ENCODE data around the gene FGF14. TPM values are rescaled to one million over a fixed set of nuclear protein-coding genes. Genes with fewer than 3 reads are reported as not detected.

Gene FGF14
- total RNA-seq, 2 experiments from 2014 or later, result not detected

GRCh38 chr13:101949681-101950080 lies 452.2 kb downstream of the FGF14 start:
- H3K9me3 Mint-ChIP-seq (ENCODE audit: low read depth), result no peaks in the 10 kb centered on the region
- no peak for ATAC-seq

GRCh38 chr13:101946401-101946800 lies 455.4 kb downstream of the FGF14 start:
- Mint-ChIP-seq H3K27me3 (no peaks in the 10 kb centered on the region), H3K4me3 (no peak overlapping the region), H3K4me1 (no peaks in the 10 kb centered on the region), H3K36me3 (no peaks in the 10 kb centered on the region), H3K27ac (no peak overlapping the region), H3K9me3 (ENCODE audit: low read depth) (no peaks in the 10 kb centered on the region)
- DNase-seq (no peak), ATAC-seq (no peak)
- CTCF ChIA-PET, result no interaction called here

More at GRCh38 chr13:101949681-101950080, 452.2 kb downstream of the FGF14 start:
- H3K36me3 Mint-ChIP-seq, result no peaks in the 10 kb centered on the region
- H3K4me3 Mint-ChIP-seq, result no peak overlapping the region
- H3K27ac Mint-ChIP-seq, result no peak overlapping the region
- CTCF ChIA-PET, result no interaction called here
- DNase-seq, result no peak
- H3K4me1 Mint-ChIP-seq, result no peaks in the 10 kb centered on the region
- no peaks in the 10 kb centered on the region for H3K27me3 Mint-ChIP-seq

- H3K9me3 Mint-ChIP-seq (ENCODE audit: low read depth), result no peaks in the 10 kb centered on the region
- CTCF ChIA-PET, result no interaction called here
Measured at GRCh38 chr13:101945435-101945834, 456.4 kb downstream of the FGF14 start.

DNA sequence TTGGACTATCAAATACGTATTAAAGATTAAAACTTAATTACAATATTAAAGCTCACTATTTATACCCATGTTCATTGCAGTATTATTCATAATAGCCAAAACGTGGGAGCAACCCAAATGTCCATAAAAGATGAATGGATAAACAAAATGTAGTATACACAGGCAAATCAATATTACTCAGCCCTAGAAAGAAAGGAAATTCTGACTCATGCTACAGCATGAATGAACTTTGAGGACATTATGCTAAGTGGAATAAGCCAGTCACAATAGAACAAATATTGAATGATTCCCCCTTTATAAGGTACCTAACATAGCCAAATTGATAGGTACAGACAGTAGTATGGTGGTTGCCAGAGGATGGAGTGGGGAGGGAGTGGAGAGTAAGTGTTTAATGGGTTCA lies 457.3 kb downstream of the FGF14 start:
- CTCF ChIA-PET, result no interaction called here
- H3K27me3 Mint-ChIP-seq, result no peaks in the 10 kb centered on the region
- H3K9me3 Mint-ChIP-seq (ENCODE audit: low read depth), result no peaks in the 10 kb centered on the region
- H3K36me3 Mint-ChIP-seq, result no peaks in the 10 kb centered on the region
- H3K4me1 Mint-ChIP-seq, result no peaks in the 10 kb centered on the region
- ATAC-seq (no peak), DNase-seq (no peak)
- H3K4me3 Mint-ChIP-seq, result no peak overlapping the region
- H3K27ac Mint-ChIP-seq, result no peak overlapping the region

More at GRCh38 chr13:101945435-101945834, 456.4 kb downstream of the FGF14 start:
- DNase-seq (no peak), ATAC-seq (no peak)
- Mint-ChIP-seq H3K27ac (no peak overlapping the region), H3K4me1 (no peaks in the 10 kb centered on the region), H3K27me3 (no peaks in the 10 kb centered on the region), H3K36me3 (no peaks in the 10 kb centered on the region), H3K4me3 (no peak overlapping the region)

- ATAC-seq, result no peak
- DNase-seq, result no peak
- no peaks in the 10 kb centered on the region for H3K4me1 Mint-ChIP-seq
- H3K27ac Mint-ChIP-seq, result no peak overlapping the region
- no peak overlapping the region for H3K4me3 Mint-ChIP-seq
- H3K36me3 Mint-ChIP-seq, result no peaks in the 10 kb centered on the region
- CTCF ChIA-PET, result no interaction called here
- peaks cover 4% of the 10 kb centered on the region for H3K27me3 Mint-ChIP-seq
- H3K9me3 Mint-ChIP-seq (ENCODE audit: low read depth), result no peaks in the 10 kb centered on the region
Measured at GRCh38 chr13:101942535-101943157, 459.2 kb downstream of the FGF14 start.

GRCh38 chr13:101942038-101942437 lies 459.8 kb downstream of the FGF14 start:
- no peaks in the 10 kb centered on the region for H3K9me3 Mint-ChIP-seq (ENCODE audit: low read depth)
- no peaks in the 10 kb centered on the region for H3K4me1 Mint-ChIP-seq
- DNase-seq, result no peak
- CTCF ChIA-PET, result no interaction called here
- no peak overlapping the region for H3K27ac Mint-ChIP-seq
- peaks cover 4% of the 10 kb centered on the region for H3K27me3 Mint-ChIP-seq
- no peak for ATAC-seq
- no peaks in the 10 kb centered on the region for H3K36me3 Mint-ChIP-seq
- no peak overlapping the region for H3K4me3 Mint-ChIP-seq

- DNase-seq, result no peak
- no peak for ATAC-seq
- H3K4me3 Mint-ChIP-seq, result no peak overlapping the region
- no peaks in the 10 kb centered on the region for H3K9me3 Mint-ChIP-seq (ENCODE audit: low read depth)
- peaks cover 4% of the 10 kb centered on the region for H3K27me3 Mint-ChIP-seq
- H3K36me3 Mint-ChIP-seq, result no peaks in the 10 kb centered on the region
- H3K27ac Mint-ChIP-seq, result no peak overlapping the region
- CTCF ChIA-PET, result interaction anchor here (0.9 kb wide), 1 partner anchor 796 kb away, joined by 3 read pairs; no protein-coding TSS in a partner anchor
- no peaks in the 10 kb centered on the region for H3K4me1 Mint-ChIP-seq
Measured at GRCh38 chr13:101941095-101941783, 460.6 kb downstream of the FGF14 start.

DNA sequence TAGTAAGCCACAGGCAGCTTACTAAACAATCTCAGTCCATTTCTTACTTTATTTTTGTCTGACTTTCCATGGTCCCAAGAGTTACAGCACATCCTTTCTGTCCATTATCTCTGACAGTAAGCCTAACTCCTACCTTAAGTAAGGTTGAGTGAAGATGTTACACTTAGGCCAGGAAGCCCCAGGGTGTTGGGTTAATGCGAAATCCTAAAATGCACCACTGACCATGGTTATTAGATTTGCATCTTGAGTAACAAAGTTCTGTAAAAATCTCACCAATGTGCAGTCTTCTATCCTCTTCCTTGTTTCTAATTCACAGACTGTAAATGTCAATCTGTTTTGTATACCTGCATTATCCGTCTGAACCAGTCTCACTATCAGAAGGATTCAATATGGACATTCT lies 462.5 kb downstream of the FGF14 start:
- no peaks in the 10 kb centered on the region for H3K4me1 Mint-ChIP-seq
- no peak for DNase-seq
- no peaks in the 10 kb centered on the region for H3K36me3 Mint-ChIP-seq
- no peak overlapping the region for H3K4me3 Mint-ChIP-seq
- no peak overlapping the region for H3K27ac Mint-ChIP-seq
- H3K9me3 Mint-ChIP-seq (ENCODE audit: low read depth), result no peaks in the 10 kb centered on the region
- H3K27me3 Mint-ChIP-seq, result peaks cover 4% of the 10 kb centered on the region
- ATAC-seq, result no peak
- CTCF ChIA-PET, result no interaction called here

DNA sequence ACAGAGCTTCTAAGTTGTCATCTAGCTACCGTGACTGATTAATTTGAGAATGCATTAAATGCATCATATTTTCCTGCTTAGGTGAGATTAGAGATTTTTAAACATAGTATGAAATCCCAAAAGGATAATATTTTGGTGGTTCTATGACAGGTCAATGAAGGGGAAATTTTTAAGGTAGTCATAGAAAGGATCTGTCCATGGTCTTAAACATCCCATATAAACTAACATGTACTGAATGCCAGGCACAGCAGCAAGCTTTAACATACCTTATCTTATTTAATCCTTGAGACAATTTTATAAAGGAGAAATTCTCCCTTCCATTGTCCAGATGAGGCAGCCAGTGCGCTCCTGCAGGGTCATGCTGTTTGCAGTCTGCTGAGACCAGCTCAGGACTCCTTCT lies 466.0 kb downstream of the FGF14 start:
- DNase-seq, result no peak
- Mint-ChIP-seq H3K27me3 (peaks cover 4% of the 10 kb centered on the region), H3K27ac (no peak overlapping the region), H3K4me3 (no peak overlapping the region), H3K36me3 (no peaks in the 10 kb centered on the region), H3K4me1 (no peaks in the 10 kb centered on the region), H3K9me3 (ENCODE audit: low read depth) (no peaks in the 10 kb centered on the region)
- CTCF ChIA-PET, result no interaction called here
- no peak for ATAC-seq

- CTCF ChIA-PET, result no interaction called here
- Mint-ChIP-seq H3K27ac (no peak overlapping the region), H3K27me3 (peaks cover 3% of the 10 kb centered on the region)
Measured at GRCh38 chr13:101931186-101931585, 470.7 kb downstream of the FGF14 start.

DNA sequence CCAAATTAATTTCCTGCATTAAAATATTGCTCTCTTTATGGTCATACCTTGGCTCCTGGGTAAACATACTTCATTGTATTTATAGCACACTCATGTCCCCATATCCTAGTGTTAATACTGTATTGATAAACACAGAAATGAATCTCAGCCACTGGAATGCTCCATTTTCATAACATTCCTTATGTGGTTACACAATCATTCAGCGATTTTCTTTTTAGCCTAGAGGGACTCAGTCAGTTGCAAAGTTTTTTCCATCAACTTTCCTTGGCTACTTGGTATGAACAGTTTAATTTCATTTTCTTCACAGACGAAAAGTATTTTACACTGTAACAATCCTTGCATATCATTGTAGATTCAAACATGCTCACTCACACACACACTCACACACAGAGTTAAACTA lies 471.5 kb downstream of the FGF14 start:
- no peak overlapping the region for H3K4me3 Mint-ChIP-seq
- H3K27me3 Mint-ChIP-seq, result peaks cover 8% of the 10 kb centered on the region
- ATAC-seq (no peak), DNase-seq (no peak)
- H3K9me3 Mint-ChIP-seq (ENCODE audit: low read depth), result no peaks in the 10 kb centered on the region
- H3K4me1 Mint-ChIP-seq, result no peaks in the 10 kb centered on the region
- CTCF ChIA-PET, result no interaction called here
- H3K27ac Mint-ChIP-seq, result no peak overlapping the region
- no peaks in the 10 kb centered on the region for H3K36me3 Mint-ChIP-seq

More at GRCh38 chr13:101931186-101931585, 470.7 kb downstream of the FGF14 start:
- Mint-ChIP-seq H3K9me3 (ENCODE audit: low read depth) (no peaks in the 10 kb centered on the region), H3K36me3 (no peaks in the 10 kb centered on the region), H3K4me1 (no peaks in the 10 kb centered on the region), H3K4me3 (no peak overlapping the region)
- ATAC-seq (no peak), DNase-seq (no peak)

DNA sequence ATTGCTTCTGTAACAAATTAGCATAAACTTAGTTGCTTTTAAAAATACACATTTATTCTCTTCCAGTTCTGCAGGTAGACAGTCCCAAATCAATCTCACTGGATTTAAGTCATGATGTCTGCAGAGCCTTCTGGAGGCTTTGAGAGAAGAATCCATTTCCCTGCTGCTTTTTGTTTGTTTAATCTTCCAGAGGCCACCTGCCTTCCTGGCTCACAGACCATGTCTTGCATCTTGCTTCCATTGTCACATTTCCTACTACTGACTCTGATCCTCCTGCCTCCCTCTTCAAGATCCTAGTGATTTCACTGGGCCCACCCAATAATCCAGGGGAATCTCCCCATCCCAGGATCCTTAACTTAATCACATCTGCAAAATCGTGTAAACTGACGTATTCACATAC lies 476.1 kb downstream of the FGF14 start:
- H3K27ac Mint-ChIP-seq, result no peak overlapping the region
- DNase-seq, result no peak
- no peak for ATAC-seq
- no peaks in the 10 kb centered on the region for H3K4me1 Mint-ChIP-seq
- no peak overlapping the region for H3K4me3 Mint-ChIP-seq
- peaks cover 24% of the 10 kb centered on the region for H3K27me3 Mint-ChIP-seq
- no peaks in the 10 kb centered on the region for H3K36me3 Mint-ChIP-seq
- H3K9me3 Mint-ChIP-seq (ENCODE audit: low read depth), result no peaks in the 10 kb centered on the region
- CTCF ChIA-PET, result no interaction called here

- H3K27ac Mint-ChIP-seq, result no peak overlapping the region
- CTCF ChIA-PET, result no interaction called here
- peaks cover 63% of the 10 kb centered on the region for H3K27me3 Mint-ChIP-seq
- no peak for DNase-seq
- no peaks in the 10 kb centered on the region for H3K9me3 Mint-ChIP-seq (ENCODE audit: low read depth)
- ATAC-seq, result no peak
- H3K4me3 Mint-ChIP-seq, result no peak overlapping the region
- no peaks in the 10 kb centered on the region for H3K36me3 Mint-ChIP-seq
- no peaks in the 10 kb centered on the region for H3K4me1 Mint-ChIP-seq
Measured at GRCh38 chr13:101919541-101920181, 482.2 kb downstream of the FGF14 start.
